ENCODE results near the gene CRYZ. TPM values are rescaled to one million over a fixed set of nuclear protein-coding genes. Genes with fewer than 3 reads are reported as not detected.

Gene CRYZ
- total and polyA plus RNA-seq, 2 of the 8 experiments (the other 6 are each of a cell fraction or from before 2014, with no cell fraction given): 20.5 to 43.8 TPM

- TF ChIP-seq, protein P1, sequence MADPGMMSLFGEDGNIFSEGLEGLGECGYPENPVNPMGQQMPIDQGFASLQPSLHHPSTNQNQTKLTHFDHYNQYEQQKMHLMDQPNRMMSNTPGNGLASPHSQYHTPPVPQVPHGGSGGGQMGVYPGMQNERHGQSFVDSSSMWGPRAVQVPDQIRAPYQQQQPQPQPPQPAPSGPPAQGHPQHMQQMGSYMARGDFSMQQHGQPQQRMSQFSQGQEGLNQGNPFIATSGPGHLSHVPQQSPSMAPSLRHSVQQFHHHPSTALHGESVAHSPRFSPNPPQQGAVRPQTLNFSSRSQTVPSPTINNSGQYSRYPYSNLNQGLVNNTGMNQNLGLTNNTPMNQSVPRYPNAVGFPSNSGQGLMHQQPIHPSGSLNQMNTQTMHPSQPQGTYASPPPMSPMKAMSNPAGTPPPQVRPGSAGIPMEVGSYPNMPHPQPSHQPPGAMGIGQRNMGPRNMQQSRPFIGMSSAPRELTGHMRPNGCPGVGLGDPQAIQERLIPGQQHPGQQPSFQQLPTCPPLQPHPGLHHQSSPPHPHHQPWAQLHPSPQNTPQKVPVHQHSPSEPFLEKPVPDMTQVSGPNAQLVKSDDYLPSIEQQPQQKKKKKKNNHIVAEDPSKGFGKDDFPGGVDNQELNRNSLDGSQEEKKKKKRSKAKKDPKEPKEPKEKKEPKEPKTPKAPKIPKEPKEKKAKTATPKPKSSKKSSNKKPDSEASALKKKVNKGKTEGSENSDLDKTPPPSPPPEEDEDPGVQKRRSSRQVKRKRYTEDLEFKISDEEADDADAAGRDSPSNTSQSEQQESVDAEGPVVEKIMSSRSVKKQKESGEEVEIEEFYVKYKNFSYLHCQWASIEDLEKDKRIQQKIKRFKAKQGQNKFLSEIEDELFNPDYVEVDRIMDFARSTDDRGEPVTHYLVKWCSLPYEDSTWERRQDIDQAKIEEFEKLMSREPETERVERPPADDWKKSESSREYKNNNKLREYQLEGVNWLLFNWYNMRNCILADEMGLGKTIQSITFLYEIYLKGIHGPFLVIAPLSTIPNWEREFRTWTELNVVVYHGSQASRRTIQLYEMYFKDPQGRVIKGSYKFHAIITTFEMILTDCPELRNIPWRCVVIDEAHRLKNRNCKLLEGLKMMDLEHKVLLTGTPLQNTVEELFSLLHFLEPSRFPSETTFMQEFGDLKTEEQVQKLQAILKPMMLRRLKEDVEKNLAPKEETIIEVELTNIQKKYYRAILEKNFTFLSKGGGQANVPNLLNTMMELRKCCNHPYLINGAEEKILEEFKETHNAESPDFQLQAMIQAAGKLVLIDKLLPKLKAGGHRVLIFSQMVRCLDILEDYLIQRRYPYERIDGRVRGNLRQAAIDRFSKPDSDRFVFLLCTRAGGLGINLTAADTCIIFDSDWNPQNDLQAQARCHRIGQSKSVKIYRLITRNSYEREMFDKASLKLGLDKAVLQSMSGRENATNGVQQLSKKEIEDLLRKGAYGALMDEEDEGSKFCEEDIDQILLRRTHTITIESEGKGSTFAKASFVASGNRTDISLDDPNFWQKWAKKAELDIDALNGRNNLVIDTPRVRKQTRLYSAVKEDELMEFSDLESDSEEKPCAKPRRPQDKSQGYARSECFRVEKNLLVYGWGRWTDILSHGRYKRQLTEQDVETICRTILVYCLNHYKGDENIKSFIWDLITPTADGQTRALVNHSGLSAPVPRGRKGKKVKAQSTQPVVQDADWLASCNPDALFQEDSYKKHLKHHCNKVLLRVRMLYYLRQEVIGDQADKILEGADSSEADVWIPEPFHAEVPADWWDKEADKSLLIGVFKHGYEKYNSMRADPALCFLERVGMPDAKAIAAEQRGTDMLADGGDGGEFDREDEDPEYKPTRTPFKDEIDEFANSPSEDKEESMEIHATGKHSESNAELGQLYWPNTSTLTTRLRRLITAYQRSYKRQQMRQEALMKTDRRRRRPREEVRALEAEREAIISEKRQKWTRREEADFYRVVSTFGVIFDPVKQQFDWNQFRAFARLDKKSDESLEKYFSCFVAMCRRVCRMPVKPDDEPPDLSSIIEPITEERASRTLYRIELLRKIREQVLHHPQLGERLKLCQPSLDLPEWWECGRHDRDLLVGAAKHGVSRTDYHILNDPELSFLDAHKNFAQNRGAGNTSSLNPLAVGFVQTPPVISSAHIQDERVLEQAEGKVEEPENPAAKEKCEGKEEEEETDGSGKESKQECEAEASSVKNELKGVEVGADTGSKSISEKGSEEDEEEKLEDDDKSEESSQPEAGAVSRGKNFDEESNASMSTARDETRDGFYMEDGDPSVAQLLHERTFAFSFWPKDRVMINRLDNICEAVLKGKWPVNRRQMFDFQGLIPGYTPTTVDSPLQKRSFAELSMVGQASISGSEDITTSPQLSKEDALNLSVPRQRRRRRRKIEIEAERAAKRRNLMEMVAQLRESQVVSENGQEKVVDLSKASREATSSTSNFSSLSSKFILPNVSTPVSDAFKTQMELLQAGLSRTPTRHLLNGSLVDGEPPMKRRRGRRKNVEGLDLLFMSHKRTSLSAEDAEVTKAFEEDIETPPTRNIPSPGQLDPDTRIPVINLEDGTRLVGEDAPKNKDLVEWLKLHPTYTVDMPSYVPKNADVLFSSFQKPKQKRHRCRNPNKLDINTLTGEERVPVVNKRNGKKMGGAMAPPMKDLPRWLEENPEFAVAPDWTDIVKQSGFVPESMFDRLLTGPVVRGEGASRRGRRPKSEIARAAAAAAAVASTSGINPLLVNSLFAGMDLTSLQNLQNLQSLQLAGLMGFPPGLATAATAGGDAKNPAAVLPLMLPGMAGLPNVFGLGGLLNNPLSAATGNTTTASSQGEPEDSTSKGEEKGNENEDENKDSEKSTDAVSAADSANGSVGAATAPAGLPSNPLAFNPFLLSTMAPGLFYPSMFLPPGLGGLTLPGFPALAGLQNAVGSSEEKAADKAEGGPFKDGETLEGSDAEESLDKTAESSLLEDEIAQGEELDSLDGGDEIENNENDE (IDR thresholded peaks at IDR 0.05; ENCODE audit: insufficient replicate concordance, low read length): no peak
- TF ChIP-seq POLR2AphosphoS5 (IDR thresholded peaks at IDR 0.05; ENCODE audit: low read depth, low read length) (no peak), RBBP5 (IDR thresholded peaks at IDR 0.05; ENCODE audit: borderline replicate concordance, low read depth, low read length) (no peak), EGR1 (IDR thresholded peaks at IDR 0.05; ENCODE audit: borderline replicate concordance, low read depth, low read length) (no peak), SP1 (IDR thresholded peaks at IDR 0.05; ENCODE audit: low read depth, low read length) (no peak)
Measured at GRCh38 chr1:74731399-74732052, 1.3 kb downstream of the CRYZ start (continued).
